Measurements from ENCODE around the gene MYO1E. TPM values are rescaled to one million over a fixed set of nuclear protein-coding genes. Genes with fewer than 3 reads are reported as not detected.

The MYO1E gene
- total and polyA plus RNA-seq, 2 of the 8 experiments (the other 6 are each of a cell fraction or from before 2014, with no cell fraction given) = 19.6 to 142 TPM

GRCh38 chr15:59400103-59400813 is 27.6 kb upstream of the MYO1E start:
- Histone ChIP-seq H3K56ac (replicated peaks; ENCODE audit: insufficient read length, low read depth, low read length) (no peak overlapping the region), H3K14ac (ENCODE audit: insufficient read length) (no peak overlapping the region), H2BK12ac (ENCODE audit: low read depth, low read length) (peak overlapping the region; percentile 71), H2AFZ (ENCODE audit: low read length) (no peak overlapping the region), H4K5ac (ENCODE audit: insufficient read length, low read depth, low read length) (no peak overlapping the region), H3K9me3 (ENCODE audit: insufficient read depth in 2 of 2, low read depth in 1 of 2, low read length in 1 of 2) (no peaks in the 10 kb centered on the region), H3K79me2 (ENCODE audit: control insufficient read depth in 1 of 2, insufficient read depth in 2 of 2, low read length in 2 of 2) (no peaks in the 10 kb centered on the region), H3K9ac (replicated peaks in 1 of 4; ENCODE audit: extremely low read depth in 1 of 4, low read depth in 3 of 4, low read length in 3 of 4) (no peak overlapping the region), H3K18ac (ENCODE audit: extremely low read depth, low read length) (peak overlapping the region; percentile 63; the same call in 1 of the 2 replicates), H2BK20ac (ENCODE audit: low read length) (no peak overlapping the region), H3K27ac (ENCODE audit: low read depth, low read length) (no peak overlapping the region), H3K4me2 (ENCODE audit: insufficient read depth in 1 of 2, low read depth in 2 of 2, low read length in 2 of 2) (no peak overlapping the region), H3K4ac (replicated peaks; ENCODE audit: insufficient read length, low read depth, low read length) (no peak overlapping the region), H3K36me3 (ENCODE audit: control insufficient read depth in 2 of 4, insufficient read depth in 4 of 4, low read length in 3 of 4) (no peaks in the 10 kb centered on the region), H3K79me1 (ENCODE audit: low read depth, low read length) (no peaks in the 10 kb centered on the region), H2BK120ac (replicated peaks; ENCODE audit: low read depth, low read length) (no peak overlapping the region), H3K23me2 (ENCODE audit: low read depth, low read length) (no peaks in the 10 kb centered on the region), H4K91ac (replicated peaks; ENCODE audit: insufficient read length, low read length) (no peak overlapping the region), H2BK5ac (ENCODE audit: low read depth, low read length) (0 out of 2 replicates have a peak overlapping the region, but pooled peaks have one; percentile 3), H3K4me3 (ENCODE audit: extremely low read depth in 1 of 4, insufficient read depth in 2 of 4, low read depth in 3 of 4, low read length in 4 of 4) (no peak overlapping the region), H4K8ac (ENCODE audit: extremely low read depth, insufficient read depth, low read length) (no peak overlapping the region), H2BK15ac (ENCODE audit: low read length) (peak overlapping the region; percentile 93; the same call in 1 of the 2 replicates), H3K4me1 (replicated peaks in 1 of 4; ENCODE audit: control insufficient read depth in 3 of 4, insufficient read depth in 4 of 4, low read length in 3 of 4) (peaks cover 8 to 18% (median 13%) of the 10 kb centered on the region in 4 experiments; a peak in 5 of 7 replicates), H3K23ac (ENCODE audit: insufficient read length) (no peak overlapping the region), H2AK5ac (ENCODE audit: low read depth, low read length) (no peak overlapping the region), H4K20me1 (replicated peaks in 1 of 2; ENCODE audit: control insufficient read depth in 1 of 2, insufficient read depth in 2 of 2, low read length in 2 of 2) (peaks cover 0 to 2% of the 10 kb centered on the region in 2 experiments), H3K27me3 (replicated peaks in 1 of 4; ENCODE audit: control insufficient read depth in 3 of 4, extremely low read depth in 1 of 4, insufficient read depth in 3 of 4, low read length in 3 of 4) (peaks cover 0 to 10% (median 3%) of the 10 kb centered on the region in 4 experiments; a peak in 5 of 7 replicates)
- FAIRE-seq = no peak
- ChIA-PET CTCF (ENCODE audit: partially characterized antibody) (interaction anchor here (1.0 to 1.2 kb wide), 2 partner anchors 12 to 155 kb away, joined by 3 read pairs; no protein-coding TSS in a partner anchor), POLR2A (ENCODE audit: partially characterized antibody) (interaction anchor here (0.6 kb wide), 1 partner anchor 354 kb away, joined by 3 read pairs; no protein-coding TSS in a partner anchor)
- DNase-seq (ENCODE audit: low read depth in 1 of 2, low spot score in 2 of 2) = no peak
- 77% methylated on average over 13 of the region's 13 CpGs; no CpG with 5 or more reads in 1 of the 2 experiments for WGBS, 2 experiments (ENCODE audit: extremely low coverage in 1 of 2, insufficient coverage in 1 of 2, insufficient read length in 1 of 2, insufficient replicate concordance in 2 of 2, low coverage in 1 of 2, low lambda C conversion rate in 2 of 2, missing lambda C conversion rate in 1 of 2)
- TF ChIP-seq RXRA (IDR thresholded peaks at IDR 0.05; ENCODE audit: insufficient read depth, low read depth, low read length) = no peak
